ENCODE results near the gene TMOD2. TPM values are rescaled to one million over a fixed set of nuclear protein-coding genes. Genes with fewer than 3 reads are reported as not detected.

Gene TMOD2
- total RNA-seq, 6 experiments from 2014 or later = 1.1 to 2.5 (median 1.3) TPM

- no peaks in the 10 kb centered on the region for H3K9me3 ChIP-seq
- no peaks in the 10 kb centered on the region for H3K36me3 ChIP-seq
- WGBS (ENCODE audit: insufficient coverage, low coverage, low lambda C conversion rate, missing lambda C conversion rate) = 78% methylated on average over 5 of the region's 5 CpGs
- peak in 1 of 4 donors; percentile 32 for ATAC-seq
- peak overlapping the region in 1 of 3 donors; percentile 14 for H3K27ac ChIP-seq
- H3K4me1 ChIP-seq = peaks cover 0 to 39% (median 11%) of the 10 kb centered on the region in 4 donors
- H3K27me3 ChIP-seq = no peaks in the 10 kb centered on the region
- intact Hi-C loops (cut with DNase I) = no loop called here
- H3K4me3 ChIP-seq = no peak overlapping the region
- DNase-seq = no peak
- TF ChIP-seq POLR2A (IDR thresholded peaks at IDR 0.05) (no peak), CTCF (IDR thresholded peaks at IDR 0.05) (no peak)
These were observed 105.5 kb downstream of the TMOD2 start for GRCh38 chr15:51856714-51857380.

- TF ChIP-seq CTCF (IDR thresholded peaks at IDR 0.05) = no peak
- TF ChIP-seq POLR2A (IDR thresholded peaks at IDR 0.05) = no peak
- peaks cover 0 to 25% (median 2%) of the 10 kb centered on the region in 4 donors for H3K4me1 ChIP-seq
- H3K4me3 ChIP-seq = no peak overlapping the region
- ATAC-seq = peak in 1 of 4 donors; percentile 30
- 74% methylated on average over 7 of the region's 10 CpGs for WGBS (ENCODE audit: insufficient coverage, low coverage, low lambda C conversion rate, missing lambda C conversion rate)
- peaks cover 0 to 12% (median 2%) of the 10 kb centered on the region in 4 donors for H3K36me3 ChIP-seq
- DNase-seq = no peak
- no peaks in the 10 kb centered on the region for H3K9me3 ChIP-seq
- H3K27ac ChIP-seq = no peak overlapping the region
- intact Hi-C loops (cut with DNase I) = no loop called here
- no peaks in the 10 kb centered on the region for H3K27me3 ChIP-seq
These were observed 110.4 kb downstream of the TMOD2 start for GRCh38 chr15:51861557-51862359.

GRCh38 chr15:51863131-51863530, 111.7 kb downstream of the TMOD2 start:
- peaks cover 0 to 27% (median 3%) of the 10 kb centered on the region in 4 donors for H3K4me1 ChIP-seq
- no peaks in the 10 kb centered on the region for H3K27me3 ChIP-seq
- no peaks in the 10 kb centered on the region for H3K9me3 ChIP-seq
- intact Hi-C loops (cut with DNase I) = no loop called here
- no peak overlapping the region for H3K27ac ChIP-seq
- WGBS (ENCODE audit: insufficient coverage, low coverage, low lambda C conversion rate, missing lambda C conversion rate) = 100% methylated on average over 2 of the region's 2 CpGs
- no peak for ATAC-seq
- H3K4me3 ChIP-seq = no peak overlapping the region
- peaks cover 0 to 12% (median 2%) of the 10 kb centered on the region in 4 donors for H3K36me3 ChIP-seq
- no peak for DNase-seq
- no peak for TF ChIP-seq POLR2A (IDR thresholded peaks at IDR 0.05)
- TF ChIP-seq CTCF (IDR thresholded peaks at IDR 0.05) = no peak

GRCh38 chr15:51864408-51865056, 113.1 kb downstream of the TMOD2 start:
- ATAC-seq (no peak), DNase-seq (no peak)
- Histone ChIP-seq H3K27ac (peak overlapping the region in 1 of 3 donors; percentile 66), H3K4me3 (no peak overlapping the region), H3K4me1 (peaks cover 0 to 34% (median 7%) of the 10 kb centered on the region in 4 donors), H3K9me3 (no peaks in the 10 kb centered on the region), H3K27me3 (no peaks in the 10 kb centered on the region), H3K36me3 (peaks cover 0 to 12% (median 2%) of the 10 kb centered on the region in 4 donors)
- no CpG with 5 or more reads among the region's 4 CpGs for WGBS (ENCODE audit: insufficient coverage, low coverage, low lambda C conversion rate, missing lambda C conversion rate)
- TF ChIP-seq POLR2A (IDR thresholded peaks at IDR 0.05) (no peak), CTCF (IDR thresholded peaks at IDR 0.05) (no peak)
- intact Hi-C loops (cut with DNase I) = no loop called here
